HK-2 (cell line): ENCODE data around the gene RGS12.

Experiments
- DNase-seq: peaks from one replicate; pipeline ENCODE4 v3.0.0-alpha.2; 2018; ENCODE audit not compliant: unreplicated experiment

Gene RGS12

DNA sequence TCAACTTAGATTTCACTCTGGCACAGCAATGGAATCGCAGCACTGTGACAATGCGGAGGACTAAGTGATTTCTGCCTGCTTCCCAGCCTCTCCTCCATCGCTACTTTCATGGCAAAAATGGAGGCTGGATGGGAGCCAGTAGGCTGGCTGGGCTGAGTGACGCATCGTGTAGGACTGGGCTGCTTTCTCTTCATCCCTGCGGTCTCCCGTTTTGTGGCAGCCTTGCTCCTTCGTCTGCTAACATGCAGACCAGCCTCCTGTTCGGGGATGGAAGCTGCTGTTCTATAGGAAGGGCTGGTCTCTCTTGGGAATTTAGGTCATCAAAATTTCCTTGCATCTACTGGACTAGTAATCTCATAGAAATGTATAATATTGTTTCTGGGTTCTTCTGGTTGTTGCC, 15.8 kb upstream of the RGS12 start:
- DNase-seq: no peak

DNA sequence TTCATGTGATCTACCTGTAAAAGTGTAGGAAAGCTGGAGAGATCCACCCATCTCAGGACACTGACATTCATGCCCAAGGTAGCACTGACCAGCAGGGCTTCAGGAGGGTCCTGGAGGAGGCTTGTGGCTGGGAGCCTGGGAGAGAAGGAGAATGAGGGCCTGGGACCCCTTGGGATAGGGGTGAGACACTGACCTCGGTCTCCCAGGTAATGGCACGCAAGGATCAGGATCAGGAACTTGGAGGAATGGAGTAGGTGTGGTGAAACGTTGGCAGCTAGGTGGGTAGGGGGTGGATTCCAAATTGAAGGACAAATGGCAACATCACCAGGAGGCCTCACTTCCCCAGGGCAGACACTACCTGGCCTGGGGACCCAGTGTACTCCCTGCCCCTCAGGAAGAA, 12.4 kb upstream of the RGS12 start:
- no peak for DNase-seq

DNA sequence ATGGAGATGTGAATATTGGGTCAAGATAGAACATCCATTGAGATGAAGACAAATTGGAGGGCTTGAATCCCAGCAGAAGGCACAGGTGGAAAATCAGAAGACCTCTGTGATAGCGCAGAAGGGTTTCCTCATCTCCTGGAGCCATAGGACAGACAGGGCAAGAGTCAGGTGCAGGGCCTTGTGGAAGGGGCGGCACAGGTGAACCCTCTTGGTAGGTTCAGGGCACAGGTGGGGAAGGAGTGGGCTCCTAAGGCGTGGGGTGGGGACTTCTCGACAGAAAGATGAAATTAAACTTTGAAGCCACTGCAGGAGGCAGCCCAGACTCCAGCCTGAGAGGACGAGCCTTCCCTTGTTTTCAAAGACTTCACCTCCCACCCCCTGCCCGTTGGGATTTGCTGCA, 9.3 kb upstream of the RGS12 start:
- no peak for DNase-seq

DNA sequence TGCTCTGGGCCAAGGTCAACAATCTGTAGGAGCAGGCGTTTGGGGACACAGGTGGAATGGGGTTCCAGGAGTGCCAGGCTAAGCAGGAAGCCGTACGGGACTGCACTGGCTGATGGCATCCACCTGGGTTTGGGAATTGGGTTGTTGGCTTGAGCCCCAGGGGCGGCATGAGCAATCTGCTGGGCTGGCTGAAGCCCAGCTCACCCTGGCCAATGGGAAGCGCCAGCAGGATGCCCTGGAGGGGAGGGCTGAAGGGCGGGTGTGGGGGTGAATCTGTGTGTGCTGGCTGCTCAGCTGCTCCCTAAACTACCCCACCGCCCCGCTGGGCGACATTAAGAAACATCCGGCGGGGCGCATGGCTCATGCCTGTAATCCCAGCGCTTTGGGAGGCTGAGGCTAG, 8.9 kb upstream of the RGS12 start:
- DNase-seq: no peak

DNA sequence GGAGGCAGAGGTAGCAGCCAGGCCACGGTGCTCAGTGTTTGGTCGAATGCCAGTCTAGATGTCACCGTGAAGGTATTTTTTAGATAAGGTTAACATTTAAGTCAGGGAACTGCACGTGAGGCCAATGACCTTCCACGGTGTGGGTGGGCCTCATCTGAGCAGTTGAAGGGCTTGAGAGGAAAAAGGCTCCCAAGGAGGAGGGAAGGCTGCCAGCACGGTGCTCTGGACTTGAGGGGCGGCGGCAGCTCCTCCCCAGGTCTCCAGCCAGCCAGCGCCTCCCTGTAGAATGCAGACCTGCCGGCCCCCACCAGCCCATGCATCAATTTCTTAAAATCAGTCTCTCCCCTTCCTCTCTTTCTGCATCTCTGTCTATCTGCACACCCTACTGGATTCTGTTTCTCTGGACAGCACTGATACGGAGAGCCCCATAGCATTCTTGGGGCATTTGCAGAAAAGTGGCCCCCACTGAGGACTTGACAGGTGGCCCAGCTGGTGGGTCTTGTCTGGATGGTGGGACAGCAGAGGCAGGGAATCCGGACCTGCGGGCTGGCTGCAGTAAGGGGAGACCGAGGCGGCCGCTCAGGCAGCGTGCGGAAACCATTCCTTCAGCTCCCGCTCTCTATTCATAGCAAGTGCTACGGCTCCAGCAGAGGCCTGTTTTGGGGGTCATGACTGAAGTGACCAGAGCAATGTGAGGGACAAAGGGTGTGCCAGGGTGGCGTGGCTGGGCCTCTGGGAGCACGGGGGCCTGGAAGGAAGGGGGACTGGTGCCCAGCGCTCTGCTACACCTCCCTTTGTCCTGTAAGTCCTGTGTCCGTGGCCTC, 7.9 kb upstream of the RGS12 start:
- DNase-seq: no peak

DNA sequence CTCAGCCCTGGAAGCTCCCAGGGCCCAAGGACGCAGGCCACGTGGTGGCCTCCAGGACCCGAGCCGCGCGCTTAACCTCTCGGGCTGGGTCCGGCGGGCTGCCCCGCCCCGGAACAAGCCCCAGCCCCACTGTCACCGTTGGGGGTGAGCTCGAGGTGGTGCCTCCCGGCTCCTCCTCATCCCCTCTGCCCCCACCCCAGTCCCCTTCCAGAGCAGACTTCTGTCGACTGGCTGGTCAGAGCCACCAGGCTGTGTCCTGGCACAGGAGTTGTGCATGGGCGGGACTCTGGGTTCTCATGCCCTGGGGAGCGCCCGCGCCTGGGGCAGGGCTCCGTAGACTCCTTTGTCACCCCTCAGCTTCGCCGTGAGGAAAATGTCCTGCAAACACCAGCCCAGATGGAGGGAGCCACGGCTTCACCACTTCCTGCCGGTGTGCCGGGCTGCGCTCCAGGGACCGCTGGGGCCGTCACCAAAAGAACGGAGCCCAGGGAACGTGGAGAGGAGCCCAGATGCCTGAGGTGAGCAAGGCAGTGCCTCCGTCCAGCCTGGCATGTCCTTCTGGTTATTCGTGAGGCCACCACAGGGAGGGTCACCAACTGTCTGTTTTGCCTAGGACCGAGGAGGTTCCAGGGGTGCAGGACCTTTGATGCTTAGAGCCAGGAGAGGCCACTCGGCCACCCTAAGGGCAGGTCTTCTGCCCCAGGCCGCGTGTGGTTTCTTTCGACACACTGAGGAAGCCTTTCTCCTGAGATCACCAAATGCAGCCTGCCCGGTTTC, 7.1 kb upstream of the RGS12 start:
- no peak for DNase-seq

DNA sequence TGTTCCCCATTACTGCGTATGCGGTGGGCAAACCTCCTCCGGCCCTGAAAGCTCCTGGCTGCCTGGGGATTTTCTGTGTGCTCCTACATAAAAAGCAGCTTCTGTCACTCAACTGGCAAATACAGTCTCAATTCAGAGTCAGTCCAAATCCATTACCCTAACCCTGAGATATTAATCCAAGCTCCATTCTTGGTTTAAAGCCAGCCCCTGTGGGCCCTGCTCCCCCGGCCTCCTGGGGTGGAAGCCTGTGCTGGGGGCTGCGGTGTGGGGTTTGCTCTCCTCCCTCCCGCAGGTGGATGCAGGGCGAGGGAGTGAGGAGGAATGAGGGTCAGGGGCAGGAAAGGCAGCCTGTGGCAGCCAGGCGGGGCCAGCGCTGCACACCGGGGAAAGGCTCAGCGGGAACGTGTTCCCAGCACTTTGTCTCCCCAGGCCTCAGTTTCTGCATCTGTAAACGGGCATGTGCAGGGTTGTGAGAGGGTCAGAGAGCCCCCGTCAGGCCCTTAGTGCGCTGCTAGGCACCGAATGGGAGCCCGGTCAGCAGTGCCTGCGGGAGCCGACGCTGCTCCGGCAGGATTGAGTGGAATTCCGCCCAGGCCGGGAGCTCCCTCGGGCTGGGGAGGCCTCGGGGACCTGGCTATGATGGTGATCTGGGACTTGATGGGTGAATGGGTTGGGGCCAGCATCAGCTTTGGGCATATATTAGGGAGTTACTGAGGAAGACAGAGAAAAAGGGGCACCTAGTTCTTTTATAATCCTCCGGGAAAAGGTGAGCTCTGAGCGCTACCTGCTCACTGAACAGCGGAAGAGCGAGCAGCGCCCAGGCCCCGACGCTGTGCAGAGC, 6.3 kb upstream of the RGS12 start:
- no peak for DNase-seq

DNA sequence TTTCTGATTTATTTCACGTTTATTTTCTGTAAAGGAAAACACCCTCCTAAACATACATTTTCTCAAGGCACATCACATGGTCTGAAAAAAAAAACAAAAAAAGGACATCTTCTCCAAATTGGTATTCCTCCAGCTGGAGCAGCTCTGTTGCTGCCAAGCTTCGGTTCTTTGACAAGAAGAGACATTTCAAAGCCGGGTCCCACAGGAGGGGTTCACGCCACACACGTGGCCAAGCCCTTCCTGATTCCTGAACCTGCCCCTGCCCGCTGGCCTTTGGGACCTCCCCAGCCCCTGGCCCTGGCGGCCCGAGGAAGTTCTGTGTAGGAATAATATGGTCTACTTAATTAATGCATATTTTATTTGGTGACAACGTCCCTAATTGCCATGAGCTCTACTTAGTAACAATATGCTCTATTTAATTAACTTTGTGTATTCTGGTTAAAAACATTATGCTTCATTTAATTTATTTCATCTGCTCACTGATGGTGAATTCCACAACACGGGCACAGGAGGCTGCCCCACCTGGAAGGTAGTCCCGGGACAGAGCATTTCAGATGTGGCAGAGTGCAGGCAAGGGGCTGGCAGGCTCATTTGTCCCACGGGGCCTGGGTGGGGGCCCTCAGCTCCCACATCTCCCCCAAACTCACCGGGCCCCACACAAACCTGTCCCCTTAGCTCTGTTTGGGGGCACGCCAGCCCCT, 5.4 kb upstream of the RGS12 start:
- no peak for DNase-seq

DNA sequence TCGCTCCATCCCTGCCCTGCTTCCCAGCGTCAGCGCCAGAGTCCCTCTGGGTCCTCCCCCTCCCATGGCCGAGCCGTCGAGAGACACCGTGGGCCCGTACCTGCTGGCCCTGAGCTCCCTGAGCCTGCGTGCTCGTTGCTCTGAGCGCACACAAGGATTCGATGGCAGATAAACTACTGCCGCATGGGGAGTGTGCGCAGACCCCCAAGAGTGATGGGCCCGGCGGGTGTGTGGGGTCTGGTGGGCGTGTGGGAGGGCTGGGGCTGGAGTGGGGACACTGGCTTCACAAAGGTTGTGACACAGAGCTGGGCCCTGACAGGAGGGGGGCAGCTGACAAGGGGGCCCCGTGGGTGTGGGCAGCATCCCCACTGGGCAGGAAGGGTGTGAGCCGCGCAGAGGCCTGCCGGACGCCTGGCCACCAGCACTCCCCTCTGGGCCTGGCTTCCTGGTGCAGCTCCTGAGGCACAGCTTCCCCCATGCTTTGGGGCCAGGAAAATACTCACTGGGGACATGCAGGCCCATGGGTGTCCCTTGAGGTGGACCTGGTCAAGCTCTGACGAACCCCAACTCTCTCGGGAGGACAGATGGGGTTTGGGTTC, 4.8 kb upstream of the RGS12 start:
- no peak for DNase-seq

DNA sequence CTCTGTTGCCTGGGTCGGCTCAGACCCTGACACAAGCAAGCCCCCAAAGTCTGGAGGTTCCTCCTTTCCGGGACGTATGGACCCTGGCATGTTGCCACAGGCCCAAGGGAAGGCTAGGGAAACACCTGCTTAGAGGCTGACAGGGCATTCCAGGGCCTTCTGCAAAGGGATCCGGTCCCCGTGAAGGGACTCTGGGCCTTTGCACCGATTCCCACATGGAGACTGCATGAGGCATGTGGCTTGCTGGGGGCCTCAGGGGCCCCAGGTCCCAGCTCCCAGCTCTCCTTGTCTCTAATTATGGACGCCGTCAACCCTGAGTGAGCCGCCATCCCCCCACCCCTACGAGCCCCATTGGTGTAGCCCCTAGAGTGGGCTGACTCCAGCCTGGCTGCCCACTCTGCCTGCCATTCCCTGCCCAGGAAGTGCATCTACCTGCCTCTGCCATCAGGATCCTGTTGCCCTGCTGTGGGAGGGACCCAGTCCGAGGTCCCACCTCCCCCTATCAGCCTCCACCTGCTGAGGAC, 4.2 kb upstream of the RGS12 start:
- DNase-seq: no peak

DNA sequence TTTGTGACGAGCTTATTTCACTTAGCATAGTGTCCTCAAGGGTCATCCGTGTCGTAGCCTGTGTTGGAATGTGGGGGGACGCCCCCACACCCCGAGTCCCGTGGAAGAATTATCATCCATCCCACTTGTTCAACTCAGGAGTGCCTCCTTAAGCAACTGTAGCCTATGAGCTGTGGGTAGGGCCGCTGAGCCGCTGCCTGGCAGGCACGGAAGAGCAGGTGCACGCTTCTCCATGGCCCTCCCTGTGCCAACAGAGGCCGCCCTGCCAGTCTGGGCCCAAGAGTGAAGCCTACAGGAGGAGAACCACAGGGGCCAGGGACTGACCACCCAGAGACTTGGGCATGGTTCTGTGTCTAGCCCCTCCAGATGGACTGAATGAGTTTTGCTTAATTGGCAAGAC, 2.3 kb upstream of the RGS12 start:
- no peak for DNase-seq

DNA sequence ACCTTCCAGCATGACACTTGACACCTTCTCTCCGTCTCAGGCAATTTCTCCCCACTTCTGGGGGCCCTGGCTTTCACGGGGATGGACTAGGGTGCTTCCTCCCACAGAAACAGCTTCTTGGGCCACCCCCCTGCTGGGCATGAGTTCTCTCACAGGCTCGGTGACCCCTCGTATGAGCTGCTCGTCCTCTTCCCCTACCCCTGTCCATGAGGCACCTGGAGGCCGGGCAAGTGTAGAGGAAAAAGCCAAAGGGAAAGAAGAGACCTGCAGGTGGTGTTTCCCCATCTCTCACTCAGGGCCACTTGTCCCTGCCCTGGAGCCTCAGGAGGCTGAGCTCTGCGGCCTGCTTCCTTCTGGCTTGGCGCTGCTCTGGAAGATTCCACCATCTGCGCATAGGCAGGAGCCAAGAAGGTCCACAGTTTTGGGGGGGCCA, 1.9 kb upstream of the RGS12 start:
- DNase-seq: no peak

DNA sequence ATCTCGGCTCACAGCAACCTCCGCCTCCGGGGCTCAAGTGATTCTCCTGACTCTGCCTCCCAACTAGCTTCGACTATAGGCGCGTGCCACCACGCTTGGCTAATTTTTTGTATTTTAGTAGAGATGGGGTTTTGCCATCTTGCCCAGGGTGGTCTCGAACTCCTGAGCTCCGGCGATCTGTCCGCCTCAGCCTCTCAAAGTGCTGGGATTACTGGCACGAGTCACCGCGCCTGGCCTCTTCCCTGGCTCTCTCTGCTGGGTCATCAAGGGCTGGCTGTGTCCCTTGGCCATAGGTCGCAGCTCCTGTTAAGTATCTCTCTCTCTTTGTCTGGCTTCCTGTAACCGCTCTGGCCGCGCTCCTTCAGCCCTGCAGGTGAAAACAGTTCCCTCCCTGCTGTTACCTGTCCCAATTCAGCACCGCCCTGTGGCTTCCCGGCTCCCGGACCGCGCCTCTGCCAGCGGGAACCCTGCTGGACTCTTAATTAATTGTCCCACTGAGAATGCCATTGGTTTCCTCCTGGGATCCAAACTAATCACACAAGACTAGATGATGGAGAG, 1.3 kb upstream of the RGS12 start:
- DNase-seq: no peak

DNA sequence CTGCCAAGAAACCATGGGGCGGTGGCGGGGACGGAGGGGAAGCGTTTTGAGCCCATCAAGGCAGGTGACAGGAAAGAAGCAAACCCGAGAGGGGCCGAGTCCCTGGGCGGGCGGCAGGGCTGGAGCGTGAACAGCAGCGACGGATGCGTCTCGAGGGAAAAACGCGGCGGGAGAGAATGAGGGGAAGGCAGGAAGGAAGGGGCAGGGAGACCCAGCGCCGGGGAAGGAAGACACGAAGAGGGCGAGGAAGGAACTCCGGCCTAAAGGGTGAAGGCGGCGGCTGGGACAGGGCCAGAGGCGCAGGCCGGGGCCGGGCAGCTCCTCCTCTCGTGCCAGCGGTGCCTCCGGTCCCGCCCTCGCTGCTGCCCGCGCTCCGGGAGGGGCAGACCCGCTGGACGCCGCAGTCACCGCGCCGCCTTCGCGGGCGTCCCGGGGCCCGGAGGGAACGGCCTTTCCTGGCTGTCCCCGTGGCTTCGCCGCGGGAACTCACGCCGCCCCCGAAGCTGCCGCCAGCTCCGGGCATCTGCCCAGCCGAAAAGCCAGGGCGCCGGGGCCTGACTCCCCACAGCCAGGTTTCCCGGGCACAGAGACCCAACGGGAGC, 751 bp upstream of the RGS12 start:
- DNase-seq: peak; percentile 74

DNA sequence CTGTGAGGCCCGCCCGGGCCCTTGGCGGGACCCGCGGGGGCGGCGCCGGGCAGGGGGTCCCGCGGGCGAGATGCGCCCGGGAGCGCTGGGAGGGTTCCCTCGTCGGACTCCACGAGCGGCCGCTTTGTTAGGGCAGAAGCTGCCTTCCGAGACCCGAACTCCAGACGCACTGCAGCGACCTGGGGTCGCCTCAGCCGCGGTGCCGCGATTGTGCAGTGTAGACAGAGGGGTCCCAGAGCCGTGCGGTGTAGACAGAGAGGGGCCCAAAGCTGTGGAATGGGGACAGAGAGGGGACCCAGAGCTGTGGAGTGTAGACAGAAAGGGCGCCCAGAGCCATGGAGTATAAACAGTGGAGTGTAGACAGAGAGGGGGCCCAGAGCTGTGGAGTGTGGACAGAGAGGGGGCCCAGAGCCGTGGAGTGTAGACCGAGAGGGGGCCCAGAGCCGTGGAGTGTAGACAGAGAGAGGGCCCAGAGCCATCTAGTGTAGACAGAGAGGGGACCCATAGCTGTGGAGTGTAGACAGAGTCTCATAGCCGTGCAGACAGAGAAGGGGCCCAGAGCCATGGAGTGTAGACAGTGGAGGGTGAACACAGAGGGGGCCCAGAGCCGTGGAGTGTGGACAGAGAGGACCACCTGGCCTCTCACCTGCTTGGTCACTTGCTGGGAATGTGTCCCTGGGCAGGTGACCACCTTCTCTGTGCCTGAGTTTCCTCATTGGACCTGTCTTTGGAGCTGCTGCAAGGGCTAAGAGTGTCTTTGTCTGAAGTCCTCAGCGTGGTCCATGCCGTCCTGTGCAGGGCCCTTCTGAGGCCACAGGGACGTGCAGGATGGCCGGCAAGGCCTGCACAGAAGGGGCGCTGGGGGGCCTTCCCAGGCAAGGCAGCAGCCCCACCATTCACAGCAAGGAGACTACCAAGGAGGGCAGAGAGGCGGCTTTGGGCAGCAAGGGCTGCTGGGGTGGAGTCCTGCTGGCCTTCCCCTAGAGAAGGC, 875 bp downstream of the RGS12 start:
- no peak for DNase-seq

DNA sequence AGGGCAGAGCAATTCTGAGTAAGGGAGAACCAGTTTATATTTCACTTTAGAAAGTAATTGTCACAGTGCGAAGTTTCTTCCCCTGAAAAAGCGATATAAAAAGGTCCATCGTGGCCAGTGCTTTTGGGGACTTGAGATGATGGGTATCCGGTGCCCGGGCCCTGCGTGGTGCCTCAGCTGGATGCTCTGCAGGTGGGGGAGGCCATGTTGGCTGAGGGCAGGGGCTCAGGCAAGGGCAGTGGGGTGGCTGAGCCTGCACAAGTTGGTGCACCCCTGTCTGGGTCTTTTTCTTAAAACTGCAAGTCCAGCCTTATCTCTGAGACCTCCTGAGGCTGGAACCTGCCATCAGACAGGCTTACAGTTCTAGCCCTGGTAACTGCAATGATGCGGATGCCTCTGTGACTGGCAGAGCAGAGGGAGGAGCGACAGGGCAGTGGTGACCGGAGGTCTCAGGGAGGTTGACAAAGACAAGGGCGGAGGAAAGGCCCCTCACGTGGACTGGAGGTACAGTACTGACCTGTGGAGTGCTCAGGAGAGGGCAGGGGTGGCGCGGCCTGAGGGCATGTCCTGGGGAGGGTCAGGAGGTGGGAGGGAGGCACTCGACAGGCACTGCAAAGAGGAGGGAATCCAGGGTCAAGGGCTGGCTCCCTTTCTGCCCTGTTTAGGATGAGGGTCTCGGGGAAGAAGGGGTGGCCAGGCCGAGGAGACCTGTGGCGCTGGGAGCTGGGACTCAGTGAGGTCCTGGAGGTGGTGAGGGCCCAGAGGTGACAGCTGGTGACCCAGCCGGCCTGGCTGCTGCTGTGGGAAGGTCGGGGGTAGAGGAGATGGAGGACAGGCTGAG, 1.8 kb downstream of the RGS12 start:
- DNase-seq: no peak

DNA sequence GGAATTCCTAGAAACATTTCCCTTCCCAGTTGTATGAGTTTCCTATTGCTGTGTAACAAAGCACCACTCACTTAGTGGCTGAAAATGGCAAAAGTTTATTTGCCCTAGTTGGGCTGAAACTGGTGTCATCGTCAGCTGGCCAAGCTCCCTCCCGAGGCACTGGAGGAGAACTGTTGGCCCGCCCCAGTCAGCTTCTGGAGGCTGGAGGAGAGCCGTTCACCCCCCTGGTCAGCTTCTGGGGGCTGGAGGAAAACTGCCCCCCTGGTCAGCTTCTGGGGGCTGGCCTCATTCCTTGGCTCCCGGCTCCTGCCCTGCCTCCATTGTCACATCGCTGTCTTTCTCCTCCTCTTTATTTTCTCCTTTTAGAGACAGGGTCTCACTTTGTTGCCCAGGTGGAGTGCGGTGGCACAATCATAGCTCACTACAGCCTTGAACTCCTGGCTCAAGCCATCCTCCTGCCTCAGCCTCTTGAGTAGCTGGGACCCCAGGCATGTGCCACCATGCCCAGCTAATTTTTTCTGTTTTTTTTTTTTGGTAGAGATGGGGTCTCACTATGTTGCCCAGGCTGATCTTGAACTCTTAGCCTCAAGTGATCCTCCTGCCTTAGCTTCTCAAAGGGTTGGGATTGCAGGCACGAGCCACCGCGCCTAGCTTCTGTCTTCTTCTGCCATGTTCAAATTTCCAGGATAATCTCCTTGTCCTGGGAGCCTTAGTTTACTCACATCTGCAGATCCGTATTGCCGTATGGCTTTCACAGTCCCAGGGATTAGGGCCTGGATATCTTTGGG, 3.2 kb downstream of the RGS12 start:
- DNase-seq: no peak
